Astrocyte (in vitro differentiated cells and primary cell): Measurements from ENCODE around the gene TRPM8. TPM values are rescaled to one million over a fixed set of nuclear protein-coding genes. Genes with fewer than 3 reads are reported as not detected.

Experiments
- DNase-seq: peaks from one replicate; pipeline ENCODE4 v3.0.0-alpha.2; 2010; ENCODE audit warnings: low read depth
- FAIRE-seq: peaks from 2 replicates; lab custom pipeline; 2011; peaks lifted over from hg19 to GRCh38; lab: Jason Lieb, UNC
- H2AFZ ChIP-seq: 2 replicates; pipeline ENCODE4 v1.6.0; 2012; ENCODE audit warnings: low read depth, low read length, inconsistent platforms
- H3K27ac ChIP-seq: 2 replicates; pipeline ENCODE4 v1.5.1; 2011; ENCODE audit warnings: low read depth, low read length, inconsistent platforms
- H3K27me3 ChIP-seq: 2 replicates; pipeline ENCODE4 v1.6.0; 2011; ENCODE audit warnings: low read length, inconsistent platforms; ENCODE audit not compliant: insufficient read depth
- H3K36me3 ChIP-seq: 2 replicates; pipeline ENCODE4 v1.5.1; 2011; ENCODE audit warnings: low read length, inconsistent platforms; ENCODE audit not compliant: insufficient read depth
- H3K4me1 ChIP-seq: 2 replicates; pipeline ENCODE4 v1.5.1; 2011; ENCODE audit warnings: low read length, inconsistent platforms; ENCODE audit not compliant: insufficient read depth
- H3K4me2 ChIP-seq: 2 replicates; pipeline ENCODE4 v1.6.0; 2012; ENCODE audit warnings: low read length, inconsistent platforms
- H3K4me3 ChIP-seq: 2 replicates; pipeline ENCODE4 v1.5.1; 2011; ENCODE audit warnings: low read depth, mild to moderate bottlenecking, low read length, inconsistent platforms; ENCODE audit not compliant: insufficient read depth
- H3K79me2 ChIP-seq: 2 replicates; pipeline ENCODE4 v1.6.0; 2012; ENCODE audit warnings: mild to moderate bottlenecking, low read length, inconsistent platforms; ENCODE audit not compliant: insufficient read depth
- H3K9ac ChIP-seq: 2 replicates; pipeline ENCODE4 v1.6.0; 2012; ENCODE audit warnings: mild to moderate bottlenecking, low read length, inconsistent platforms
- H3K9me3 ChIP-seq: 2 replicates; pipeline ENCODE4 v1.5.1; 2012; ENCODE audit warnings: low read depth, mild to moderate bottlenecking, low read length, inconsistent platforms; ENCODE audit not compliant: insufficient read depth
- H4K20me1 ChIP-seq: 2 replicates; pipeline ENCODE4 v1.6.0; 2012; ENCODE audit warnings: low read length, inconsistent platforms; ENCODE audit not compliant: insufficient read depth
- H3K27ac Mint-ChIP-seq: one replicate; pipeline ENCODE4 v1.8.0; 2021; ENCODE audit warnings: mild to moderate bottlenecking, mixed read lengths; ENCODE audit not compliant: unreplicated experiment
- H3K27me3 Mint-ChIP-seq: one replicate; pipeline ENCODE4 v1.8.0; 2021; ENCODE audit warnings: low read depth, mixed read lengths; ENCODE audit not compliant: unreplicated experiment
- H3K36me3 Mint-ChIP-seq: one replicate; pipeline ENCODE4 v1.8.0; 2021; ENCODE audit warnings: low read depth, mixed read lengths; ENCODE audit not compliant: unreplicated experiment
- H3K4me1 Mint-ChIP-seq: one replicate; pipeline ENCODE4 v1.8.0; 2021; ENCODE audit warnings: low read depth, mixed read lengths; ENCODE audit not compliant: unreplicated experiment
- H3K4me3 Mint-ChIP-seq: one replicate; pipeline ENCODE4 v1.8.0; 2021; ENCODE audit warnings: mild to moderate bottlenecking, moderate library complexity, mixed read lengths; ENCODE audit not compliant: unreplicated experiment
- H3K9me3 Mint-ChIP-seq: one replicate; pipeline ENCODE4 v1.8.0; 2021; ENCODE audit warnings: mild to moderate bottlenecking, mixed read lengths; ENCODE audit not compliant: unreplicated experiment
- EZH2 ChIP-seq: IDR thresholded peaks from 2 replicates; pipeline ENCODE4 v1.6.1; 2012; ENCODE audit warnings: mild to moderate bottlenecking, low read length, inconsistent platforms; ENCODE audit not compliant: insufficient read depth
- total RNA-seq: library from RNA; stranded (reverse); gene quantifications from 2 replicates; pipeline ENCODE4 v1.2.1, GENCODE V29; 2021
- TF ChIP-seq, protein P1 (sequence below): IDR thresholded peaks from 2 replicates; pipeline ENCODE4 v1.5.1; 2011; ENCODE audit warnings: low read depth, mild to moderate bottlenecking, inconsistent platforms, low read length, moderate library complexity; ENCODE audit not compliant: insufficient read depth

Gene TRPM8
- total RNA-seq, 1 donor from 2014 or later: 0.95 TPM

DNA sequence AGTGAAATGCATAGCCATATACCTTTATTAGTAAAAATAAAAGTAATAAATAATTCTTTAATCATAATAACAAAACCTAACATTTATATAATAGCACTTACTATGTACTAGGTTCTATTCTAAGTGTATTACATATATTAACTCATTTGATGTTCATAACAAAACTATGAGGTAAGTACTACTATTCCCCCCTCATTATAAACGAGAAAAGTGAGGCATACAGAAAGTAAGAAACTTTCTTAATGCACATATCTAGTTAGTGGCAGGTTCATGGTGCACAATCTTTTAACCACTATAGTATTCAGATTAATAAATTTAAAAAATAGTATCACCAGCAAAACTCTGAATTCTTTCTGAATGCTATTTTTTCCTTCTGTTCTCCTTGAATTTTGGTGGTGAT is 27.5 kb downstream of the TRPM8 start:
- no peak overlapping the region for H3K27ac Mint-ChIP-seq

DNA sequence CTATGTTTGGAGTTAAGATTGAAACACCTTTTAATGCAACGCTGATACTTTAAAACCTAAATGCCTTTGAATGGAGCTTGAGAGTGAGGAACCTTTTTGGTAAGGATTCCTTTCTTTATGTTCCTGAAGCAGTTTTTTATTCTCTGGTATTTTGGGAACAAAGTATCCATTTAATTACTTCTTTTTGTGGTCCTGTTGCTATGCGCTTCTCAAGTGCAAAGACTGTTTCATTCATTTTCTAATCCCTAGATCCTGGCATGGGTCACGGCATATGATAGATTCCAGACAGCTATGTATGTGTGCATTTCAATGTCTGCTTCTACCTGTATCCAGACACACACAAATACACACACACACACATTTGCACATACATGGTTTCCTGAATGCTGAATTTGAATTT is 28.0 kb downstream of the TRPM8 start:
- Histone ChIP-seq H3K4me1 (no peaks in the 10 kb centered on the region), H4K20me1 (no peaks in the 10 kb centered on the region), H3K79me2 (no peaks in the 10 kb centered on the region), H3K36me3 (no peaks in the 10 kb centered on the region), H3K4me2 (no peak overlapping the region), H3K27me3 (peaks cover 9% of the 10 kb centered on the region), H3K4me3 (no peak overlapping the region), H3K9me3 (peaks cover 3% of the 10 kb centered on the region), H3K27ac (no peak overlapping the region), H2AFZ (no peak overlapping the region), H3K9ac (no peak overlapping the region)
- Mint-ChIP-seq H3K27me3 (peaks cover 3% of the 10 kb centered on the region), H3K36me3 (no peaks in the 10 kb centered on the region), H3K4me1 (no peaks in the 10 kb centered on the region), H3K9me3 (peaks cover 6% of the 10 kb centered on the region), H3K27ac (no peak overlapping the region), H3K4me3 (no peak overlapping the region)
- DNase-seq: no peak
- no peak for TF ChIP-seq EZH2
- TF ChIP-seq, protein P1, sequence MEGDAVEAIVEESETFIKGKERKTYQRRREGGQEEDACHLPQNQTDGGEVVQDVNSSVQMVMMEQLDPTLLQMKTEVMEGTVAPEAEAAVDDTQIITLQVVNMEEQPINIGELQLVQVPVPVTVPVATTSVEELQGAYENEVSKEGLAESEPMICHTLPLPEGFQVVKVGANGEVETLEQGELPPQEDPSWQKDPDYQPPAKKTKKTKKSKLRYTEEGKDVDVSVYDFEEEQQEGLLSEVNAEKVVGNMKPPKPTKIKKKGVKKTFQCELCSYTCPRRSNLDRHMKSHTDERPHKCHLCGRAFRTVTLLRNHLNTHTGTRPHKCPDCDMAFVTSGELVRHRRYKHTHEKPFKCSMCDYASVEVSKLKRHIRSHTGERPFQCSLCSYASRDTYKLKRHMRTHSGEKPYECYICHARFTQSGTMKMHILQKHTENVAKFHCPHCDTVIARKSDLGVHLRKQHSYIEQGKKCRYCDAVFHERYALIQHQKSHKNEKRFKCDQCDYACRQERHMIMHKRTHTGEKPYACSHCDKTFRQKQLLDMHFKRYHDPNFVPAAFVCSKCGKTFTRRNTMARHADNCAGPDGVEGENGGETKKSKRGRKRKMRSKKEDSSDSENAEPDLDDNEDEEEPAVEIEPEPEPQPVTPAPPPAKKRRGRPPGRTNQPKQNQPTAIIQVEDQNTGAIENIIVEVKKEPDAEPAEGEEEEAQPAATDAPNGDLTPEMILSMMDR: no peak
- no peak for FAIRE-seq

More for the DNA sequence above, 27.5 kb downstream of the TRPM8 start:
- TF ChIP-seq, protein P1: no peak
- no peak for TF ChIP-seq EZH2
- Mint-ChIP-seq H3K4me1 (no peaks in the 10 kb centered on the region), H3K36me3 (no peaks in the 10 kb centered on the region), H3K4me3 (no peak overlapping the region), H3K9me3 (peaks cover 6% of the 10 kb centered on the region), H3K27me3 (peaks cover 4% of the 10 kb centered on the region)
- no peak overlapping the region for H3K9ac ChIP-seq
- H3K4me1 ChIP-seq: no peaks in the 10 kb centered on the region
- DNase-seq (no peak), FAIRE-seq (no peak)
- H3K4me2 ChIP-seq: no peak overlapping the region
- H3K27ac ChIP-seq: no peak overlapping the region
- H3K9me3 ChIP-seq: peaks cover 3% of the 10 kb centered on the region
- no peak overlapping the region for H3K4me3 ChIP-seq
- H2AFZ ChIP-seq: no peak overlapping the region
- H3K27me3 ChIP-seq: peaks cover 10% of the 10 kb centered on the region
- H3K36me3 ChIP-seq: no peaks in the 10 kb centered on the region
- no peaks in the 10 kb centered on the region for H4K20me1 ChIP-seq
- no peaks in the 10 kb centered on the region for H3K79me2 ChIP-seq

DNA sequence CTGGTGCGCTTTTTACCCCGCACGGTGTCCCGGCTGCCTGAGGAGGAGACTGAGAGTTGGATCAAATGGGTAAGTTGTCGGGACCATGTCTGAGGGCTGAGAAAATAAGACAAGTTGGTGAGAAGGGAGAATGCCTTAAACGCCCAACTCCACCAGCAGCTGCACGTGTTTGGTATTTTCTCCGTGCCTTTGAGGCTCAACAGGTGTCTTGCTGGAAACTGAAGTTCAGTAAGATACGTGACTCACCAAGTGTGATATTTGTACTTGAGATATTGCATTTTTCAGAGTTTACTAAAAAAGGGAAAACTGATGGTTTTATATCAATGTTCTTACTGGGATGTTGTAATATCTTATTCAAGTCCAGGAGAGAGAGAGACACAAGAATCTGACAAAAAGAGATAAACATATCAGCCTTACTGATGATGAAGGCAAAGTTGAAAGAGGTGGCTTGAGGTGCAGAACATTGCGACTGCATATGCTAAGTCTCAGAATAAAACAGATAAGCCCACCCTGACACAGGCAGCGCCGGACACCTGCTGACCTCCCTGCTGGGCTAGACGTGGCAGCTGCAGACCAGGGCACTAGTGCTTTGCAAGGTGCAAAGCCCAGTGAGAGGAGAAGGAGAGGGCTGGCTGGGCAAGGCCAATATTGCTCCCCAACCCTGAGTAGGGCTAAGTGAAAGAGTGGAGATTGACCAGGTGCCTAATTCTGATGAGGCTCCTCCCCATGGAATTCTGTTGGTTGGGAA is 33.1 kb downstream of the TRPM8 start:
- no peak for FAIRE-seq
- H4K20me1 ChIP-seq: no peaks in the 10 kb centered on the region
- no peaks in the 10 kb centered on the region for H3K4me1 ChIP-seq
- no peaks in the 10 kb centered on the region for H3K36me3 ChIP-seq
- H3K9me3 ChIP-seq: no peaks in the 10 kb centered on the region
- H3K9ac ChIP-seq: no peak overlapping the region
- Mint-ChIP-seq H3K36me3 (no peaks in the 10 kb centered on the region), H3K4me1 (no peaks in the 10 kb centered on the region), H3K27ac (no peak overlapping the region), H3K4me3 (no peak overlapping the region), H3K9me3 (peaks cover 1% of the 10 kb centered on the region), H3K27me3 (peaks cover 15% of the 10 kb centered on the region)
- TF ChIP-seq, protein P1: no peak
- TF ChIP-seq EZH2: no peak
- no peak overlapping the region for H3K4me3 ChIP-seq
- no peak overlapping the region for H3K27ac ChIP-seq
- no peak for DNase-seq
- H2AFZ ChIP-seq: no peak overlapping the region
- peaks cover 13% of the 10 kb centered on the region for H3K27me3 ChIP-seq
- H3K79me2 ChIP-seq: no peaks in the 10 kb centered on the region
- no peak overlapping the region for H3K4me2 ChIP-seq
